ENCODE data around the gene PDGFD. TPM values are rescaled to one million over a fixed set of nuclear protein-coding genes. Genes with fewer than 3 reads are reported as not detected.

Gene PDGFD
- total RNA-seq, 1 donor from 2014 or later: 8.9 TPM

- ATAC-seq (ENCODE audit: poor library complexity) (no peak), DNase-seq (no peak)
- intact Hi-C loops (cut with DNase I): no loop called here
Observed at GRCh38 chr11:104104664-104105063, 59.3 kb downstream of the PDGFD start.

DNA sequence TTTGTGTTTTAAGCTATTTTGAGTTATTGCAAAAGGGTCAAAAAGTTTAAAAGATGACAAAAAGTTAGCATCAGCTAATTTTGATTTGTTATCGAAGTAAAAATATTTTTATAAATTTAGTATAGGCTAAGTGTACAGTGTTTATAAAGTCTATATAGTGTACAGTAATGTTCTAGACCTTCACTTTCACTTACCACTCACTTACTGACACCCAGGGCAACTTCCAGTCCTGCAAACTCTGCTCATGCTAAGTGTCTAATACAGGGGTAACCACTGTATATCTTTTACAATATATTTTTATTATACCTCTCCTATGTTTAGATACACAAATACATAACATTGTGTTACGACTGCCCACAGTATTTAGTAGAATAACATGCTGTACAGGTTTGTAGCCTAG lies 59.7 kb downstream of the PDGFD start:
- intact Hi-C loops (cut with DNase I): no loop called here
- ATAC-seq (ENCODE audit: poor library complexity): no peak
- no peak for DNase-seq

GRCh38 chr11:104098555-104098954 lies 65.4 kb downstream of the PDGFD start:
- no peak for DNase-seq
- intact Hi-C loops (cut with DNase I): no loop called here
- no peak for ATAC-seq (ENCODE audit: poor library complexity)

DNA sequence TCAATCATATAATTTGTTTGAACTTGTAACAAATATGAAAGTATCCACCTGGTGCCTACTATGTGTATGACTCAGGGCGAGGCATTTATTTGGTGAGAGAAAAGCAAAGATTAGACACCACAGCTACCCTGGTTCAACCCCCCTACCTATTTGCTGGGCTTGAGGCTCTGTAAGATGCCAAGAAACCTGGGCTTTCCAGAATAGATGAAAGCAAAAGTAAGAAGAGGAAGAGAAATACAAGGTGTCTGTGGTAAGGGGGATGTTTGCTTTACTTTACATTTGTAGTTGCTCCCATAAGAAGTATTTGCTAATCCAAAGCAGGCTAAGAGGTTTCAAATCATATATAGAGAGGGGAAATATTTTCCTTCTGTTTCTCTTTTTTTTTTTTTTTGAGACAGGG lies 65.8 kb downstream of the PDGFD start:
- no peak for DNase-seq
- intact Hi-C loops (cut with DNase I): no loop called here
- no peak for ATAC-seq (ENCODE audit: poor library complexity)

DNA sequence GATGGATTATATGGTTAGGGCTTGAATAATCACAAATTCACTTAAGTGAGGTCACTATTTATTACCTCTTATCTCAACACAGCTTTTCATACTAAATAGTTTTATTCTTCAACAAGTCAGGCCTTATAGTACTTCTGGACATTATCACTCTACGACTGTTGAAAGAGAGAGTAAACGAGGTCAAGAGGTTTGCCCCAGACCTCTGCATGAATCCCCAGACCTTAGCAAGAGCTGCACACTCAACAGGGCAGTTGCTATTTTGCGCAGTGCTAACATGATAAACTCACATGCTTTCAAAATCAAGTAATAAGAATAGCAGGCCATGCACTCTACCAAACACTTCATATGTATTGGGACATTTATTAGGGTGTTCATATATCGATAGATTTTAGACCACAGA lies 67.0 kb downstream of the PDGFD start:
- DNase-seq (no peak), ATAC-seq (ENCODE audit: poor library complexity) (peak; percentile 91)
- intact Hi-C loops (cut with DNase I): no loop called here

DNA sequence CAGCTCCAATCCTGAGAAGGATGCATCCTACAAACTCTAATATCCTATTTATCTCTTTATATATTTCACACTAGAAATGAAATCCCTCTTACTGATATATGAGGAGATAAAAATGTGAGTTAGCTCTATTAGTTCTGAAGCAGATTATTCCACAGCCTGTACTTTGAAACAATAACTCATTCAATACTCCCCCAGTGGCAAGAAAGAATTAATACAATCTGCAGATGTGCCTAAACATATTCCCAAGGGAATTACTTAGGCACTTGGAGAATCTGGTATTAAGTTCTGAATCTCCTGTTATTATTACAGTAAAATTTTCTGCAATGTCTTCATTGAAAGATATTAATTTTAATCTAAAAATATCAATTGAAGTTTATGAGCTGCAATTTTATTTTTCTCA lies 68.2 kb downstream of the PDGFD start:
- DNase-seq: no peak
- intact Hi-C loops (cut with DNase I): no loop called here
- no peak for ATAC-seq (ENCODE audit: poor library complexity)

DNA sequence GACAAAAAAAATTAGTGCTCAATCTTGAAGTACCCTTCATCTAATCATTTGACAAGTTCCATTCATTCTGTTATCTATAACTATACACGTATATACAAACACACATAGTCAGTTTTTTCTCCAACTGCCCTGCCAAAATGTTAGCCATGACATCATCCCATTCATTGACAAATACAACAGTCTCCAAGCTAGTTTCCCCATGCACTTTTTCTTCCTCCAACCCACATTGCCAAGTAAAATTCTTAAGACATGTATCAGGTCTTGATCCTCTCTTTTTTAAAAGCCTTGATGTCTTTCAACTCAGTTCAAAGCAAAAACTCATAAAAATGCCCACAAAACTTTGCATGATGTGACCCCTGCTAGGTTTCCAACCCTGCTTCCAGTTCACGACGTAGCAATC lies 69.4 kb downstream of the PDGFD start:
- no peak for ATAC-seq (ENCODE audit: poor library complexity)
- intact Hi-C loops (cut with DNase I): no loop called here
- DNase-seq: no peak

- DNase-seq (no peak), ATAC-seq (ENCODE audit: poor library complexity) (no peak)
- intact Hi-C loops (cut with DNase I): no loop called here
Observed at GRCh38 chr11:104093426-104094280, 70.3 kb downstream of the PDGFD start.

GRCh38 chr11:104092744-104093143 lies 71.2 kb downstream of the PDGFD start:
- ATAC-seq (ENCODE audit: poor library complexity) (no peak), DNase-seq (no peak)
- intact Hi-C loops (cut with DNase I): no loop called here

- DNase-seq: no peak
- intact Hi-C loops (cut with DNase I): no loop called here
- peak; percentile 54 for ATAC-seq (ENCODE audit: poor library complexity)
Observed at GRCh38 chr11:104091281-104092096, 72.5 kb downstream of the PDGFD start.

- peak; percentile 58 for ATAC-seq (ENCODE audit: poor library complexity)
- intact Hi-C loops (cut with DNase I): no loop called here
- DNase-seq: no peak
Observed at GRCh38 chr11:104090767-104091166, 73.2 kb downstream of the PDGFD start.

DNA sequence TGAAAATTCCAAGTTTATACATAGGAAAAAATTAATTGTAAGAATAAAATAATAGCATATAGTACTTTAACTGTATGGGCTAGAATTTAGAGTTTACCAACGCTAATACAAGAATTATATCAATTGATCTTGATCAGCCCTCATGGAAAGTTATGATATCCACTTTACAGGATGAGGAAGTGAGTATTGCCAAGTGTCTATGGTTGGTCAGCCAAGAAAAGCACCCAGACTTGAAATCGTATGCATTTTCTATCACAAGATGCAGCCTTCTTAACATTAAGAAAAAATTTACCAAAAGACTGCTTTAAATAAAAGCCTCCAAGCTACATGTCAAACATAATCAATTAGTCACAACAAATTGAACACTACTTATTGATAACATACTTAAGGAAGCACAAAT lies 74.5 kb downstream of the PDGFD start:
- ATAC-seq (ENCODE audit: poor library complexity) (no peak), DNase-seq (no peak)
- intact Hi-C loops (cut with DNase I): no loop called here

- DNase-seq (no peak), ATAC-seq (ENCODE audit: poor library complexity) (no peak)
- intact Hi-C loops (cut with DNase I): no loop called here
Observed at GRCh38 chr11:104086621-104087020, 77.3 kb downstream of the PDGFD start.

- no peak for DNase-seq
- intact Hi-C loops (cut with DNase I): no loop called here
- no peak for ATAC-seq (ENCODE audit: poor library complexity)
Observed at GRCh38 chr11:104078995-104079394, 85.0 kb downstream of the PDGFD start.

GRCh38 chr11:104078245-104078644 lies 85.7 kb downstream of the PDGFD start:
- intact Hi-C loops (cut with DNase I): no loop called here
- DNase-seq (no peak), ATAC-seq (ENCODE audit: poor library complexity) (no peak)

GRCh38 chr11:104076455-104076854 lies 87.5 kb downstream of the PDGFD start:
- DNase-seq (no peak), ATAC-seq (ENCODE audit: poor library complexity) (no peak)
- intact Hi-C loops (cut with DNase I): no loop called here

DNA sequence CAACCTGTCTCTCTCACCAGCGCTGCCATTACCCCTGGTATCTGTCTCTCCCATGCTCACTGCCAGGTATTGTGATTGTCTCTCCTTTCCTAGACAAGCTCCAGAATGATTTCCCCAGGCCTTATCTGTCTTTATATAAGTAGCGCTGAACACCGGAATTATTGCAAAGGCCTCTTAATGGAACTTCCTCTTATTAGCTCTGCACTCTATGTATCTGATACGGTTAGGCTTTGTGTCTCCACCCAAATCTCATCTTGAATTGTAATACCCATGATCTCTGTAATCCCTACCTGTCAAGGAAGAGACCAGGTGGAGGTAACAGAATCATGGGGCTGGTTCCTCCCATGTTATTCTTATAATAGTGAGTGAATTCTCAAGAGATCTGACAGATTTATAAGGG lies 88.2 kb downstream of the PDGFD start:
- no peak for DNase-seq
- intact Hi-C loops (cut with DNase I): no loop called here
- no peak for ATAC-seq (ENCODE audit: poor library complexity)

DNA sequence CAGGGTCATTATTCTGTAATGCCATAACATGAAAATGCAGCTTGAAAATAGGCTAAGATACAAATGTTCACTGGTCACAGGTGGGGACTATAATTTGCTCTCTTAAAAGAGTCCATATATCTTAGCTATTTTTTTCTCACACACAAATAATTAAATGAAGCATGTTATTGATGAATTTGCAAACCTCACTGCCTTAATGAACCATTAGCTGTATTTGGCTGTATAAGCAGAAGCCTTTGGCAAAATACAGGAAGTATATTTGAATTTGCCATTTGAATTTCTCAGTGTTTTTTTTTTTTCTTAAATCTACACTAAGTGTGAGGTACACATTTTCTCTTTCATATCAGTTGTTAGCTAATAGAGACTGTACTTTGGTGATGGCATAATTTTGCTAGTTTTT lies 88.9 kb downstream of the PDGFD start:
- DNase-seq: no peak
- no peak for ATAC-seq (ENCODE audit: poor library complexity)
- intact Hi-C loops (cut with DNase I): no loop called here

GRCh38 chr11:104073950-104074705 lies 89.8 kb downstream of the PDGFD start:
- DNase-seq: no peak
- peak; percentile 62 for ATAC-seq (ENCODE audit: poor library complexity)
- intact Hi-C loops (cut with DNase I): no loop called here

Measured in Right ventricle myocardium superior (tissue), 1 donor.